Stomach (tissue), 9 donors: ENCODE data around the gene SLC33A1. TPM values are rescaled to one million over a fixed set of nuclear protein-coding genes. Genes with fewer than 3 reads are reported as not detected.

ENCODE experiments used
- DNase-seq, 2 donors: peaks; one replicate each; pipeline versions ENCODE4 v3.0.0 to v3.0.0-alpha.2; 2013 to 2019
- H3K27ac ChIP-seq, 5 donors: fragments of 200-600 bp in 4 of 5; sonication (generic) in 4 of 5; one replicate each; pipeline ENCODE4 v1.5.1; 2013 to 2019; ENCODE audit warnings: mild to moderate bottlenecking in 1 of 5, moderate library complexity in 1 of 5
- H3K27me3 ChIP-seq, 3 donors: fragments of 200-600 bp; sonication (generic); one replicate each; pipeline ENCODE4 v1.5.1; 2017 to 2019; ENCODE audit warnings: mixed run types in 1 of 3
- H3K36me3 ChIP-seq, 4 donors: fragments of 200-600 bp; sonication (generic); 1 replicate in 3 of 4; 2 replicates in 1 of 4; pipeline ENCODE4 v1.5.1; 2016 to 2019
- H3K4me1 ChIP-seq, 4 donors: fragments of 200-600 bp; sonication (generic); one replicate each; pipeline ENCODE4 v1.5.1; 2016 to 2019
- H3K4me3 ChIP-seq, 4 donors: fragments of 200-600 bp; sonication (generic) in 3 of 4; one replicate each; pipeline ENCODE4 v1.5.1; 2016 to 2019; ENCODE audit warnings: mild to moderate bottlenecking in 1 of 4
- H3K9me3 ChIP-seq, 4 donors: fragments of 200-600 bp; sonication (generic); one replicate each; pipeline ENCODE4 v1.5.1; 2016 to 2019
- CTCF ChIP-seq, 7 experiments: fragments of 450-650 bp in 4 of 7; fragments of 200-600 bp in 3 of 7; sonication (generic) in 3 of 7; IDR thresholded peaks; one replicate each; pipeline ENCODE4 v1.5.1; 2016 to 2019; ENCODE audit warnings: antibody characterized with exemption in 7 of 7, control low read depth in 2 of 7, mild to moderate bottlenecking in 1 of 7
- EP300 ChIP-seq: sonication (generic); formaldehyde crosslinking; IDR thresholded peaks from one replicate; pipeline ENCODE4 v1.6.1; 2017; ENCODE audit warnings: antibody characterized with exemption
- POLR2A ChIP-seq, 4 donors: fragments of 450-650 bp; IDR thresholded peaks; one replicate each; pipeline ENCODE4 v1.6.1; 2016; ENCODE audit warnings: antibody characterized with exemption in 4 of 4, control low read depth in 2 of 4, mild to moderate bottlenecking in 1 of 4, moderate library complexity in 1 of 4
- POLR2AphosphoS5 ChIP-seq, 3 donors: sonication (generic); formaldehyde crosslinking; IDR thresholded peaks; one replicate each; pipeline ENCODE4 v1.6.1; 2016; ENCODE audit warnings: antibody characterized with exemption in 3 of 3
- WGBS, 5 donors: extraction: QIAGEN DNeasy Blood & Tissue Kit in 3 of 5; methylation state at CpG; one replicate each; pipeline versions ENCODE4 v1.1.5 to v1.1.7; 2013 to 2018; 5-methylcytosine and 5-hydroxymethylcytosine counted together
- intact Hi-C: fragments of 100-400 bp; cut with DNase I; formaldehyde crosslinking; loops from one replicate; pipeline ENCODE4 v1.15.1; 2023; ENCODE audit warnings: low total_unique reads
- polyA plus RNA-seq, 3 donors: library from polyadenylated mRNA; stranded (reverse); fragments of 200-250 nt; gene quantifications; one replicate each; pipeline ENCODE4 v1.2.3, GENCODE V29; 2013
- total RNA-seq, 5 donors: library from RNA; depleted of rRNA; stranded (reverse); fragments of >200 nt; gene quantifications; one replicate each; pipeline versions ENCODE4 v1.1.0 to v1.2.3, GENCODE V29; 2014 to 2016
- donor health status: healthy with polysubstance abuse.
- donor health status: Bipolar disorder and iron deficiency.
- donor health status: healthy.

The SLC33A1 gene
- total and polyA plus RNA-seq, 8 donors = 3.1 to 51.0 (median 10.8) TPM

GRCh38 chr3:155885292-155885691, 31.1 kb upstream of the SLC33A1 start:
- H3K4me1 ChIP-seq = peaks cover 2 to 50% (median 10%) of the 10 kb centered on the region in 4 donors
- DNase-seq = no peak
- no peak overlapping the region for H3K27ac ChIP-seq
- no peak for TF ChIP-seq EP300
- no peak for TF ChIP-seq CTCF (IDR thresholded peaks at IDR 0.05)
- no peak overlapping the region for H3K4me3 ChIP-seq
- no peaks in the 10 kb centered on the region for H3K27me3 ChIP-seq
- H3K9me3 ChIP-seq = no peaks in the 10 kb centered on the region
- intact Hi-C loops = no loop called here
- H3K36me3 ChIP-seq = no peaks in the 10 kb centered on the region

GRCh38 chr3:155884292-155884691, 30.1 kb upstream of the SLC33A1 start:
- DNase-seq = peak in 1 of 2 donors; percentile 11
- Histone ChIP-seq H3K36me3 (no peaks in the 10 kb centered on the region), H3K27me3 (no peaks in the 10 kb centered on the region), H3K4me3 (no peak overlapping the region), H3K4me1 (peaks cover 0 to 46% (median 5%) of the 10 kb centered on the region in 4 donors), H3K9me3 (no peaks in the 10 kb centered on the region), H3K27ac (no peak overlapping the region)
- intact Hi-C loops = no loop called here
- WGBS, 5 donors = 37 to 61% (median 47%) methylated on average over 7 of the region's 7 CpGs
- TF ChIP-seq EP300 = no peak
- no peak for TF ChIP-seq CTCF (IDR thresholded peaks at IDR 0.05)
- no peak for TF ChIP-seq POLR2A (IDR thresholded peaks at IDR 0.05)
- TF ChIP-seq POLR2AphosphoS5 (IDR thresholded peaks at IDR 0.05) = no peak

- Histone ChIP-seq H3K27ac (no peak overlapping the region), H3K4me1 (peaks cover 5 to 53% (median 12%) of the 10 kb centered on the region in 4 donors), H3K9me3 (no peaks in the 10 kb centered on the region), H3K27me3 (no peaks in the 10 kb centered on the region), H3K36me3 (no peaks in the 10 kb centered on the region), H3K4me3 (no peak overlapping the region)
- no peak for TF ChIP-seq EP300
- TF ChIP-seq CTCF (IDR thresholded peaks at IDR 0.05) = no peak
- no peak for DNase-seq
- intact Hi-C loops = no loop called here
Measured at GRCh38 chr3:155880286-155880685, 26.1 kb upstream of the SLC33A1 start.

- Histone ChIP-seq H3K27ac (no peak overlapping the region), H3K4me1 (peaks cover 13 to 50% (median 33%) of the 10 kb centered on the region in 4 donors), H3K9me3 (no peaks in the 10 kb centered on the region), H3K4me3 (no peak overlapping the region), H3K36me3 (no peaks in the 10 kb centered on the region), H3K27me3 (no peaks in the 10 kb centered on the region)
- intact Hi-C loops = no loop called here
- no peak for TF ChIP-seq POLR2AphosphoS5 (IDR thresholded peaks at IDR 0.05)
- no peak for TF ChIP-seq POLR2A (IDR thresholded peaks at IDR 0.05)
- TF ChIP-seq EP300 = no peak
- TF ChIP-seq CTCF (IDR thresholded peaks at IDR 0.05) = no peak
- WGBS, 5 donors = 72 to 89% (median 83%) methylated on average over 2 of the region's 2 CpGs
- no peak for DNase-seq
Measured at GRCh38 chr3:155876503-155876902, 22.3 kb upstream of the SLC33A1 start.

- Histone ChIP-seq H3K27ac (no peak overlapping the region), H3K9me3 (no peaks in the 10 kb centered on the region), H3K4me1 (peaks cover 13 to 50% (median 33%) of the 10 kb centered on the region in 4 donors), H3K36me3 (no peaks in the 10 kb centered on the region), H3K27me3 (no peaks in the 10 kb centered on the region), H3K4me3 (no peak overlapping the region)
- intact Hi-C loops = no loop called here
- no peak for DNase-seq
- 58 to 69% (median 59%) methylated on average over 3 of the region's 3 CpGs for WGBS, 5 donors
- TF ChIP-seq EP300 = no peak
- TF ChIP-seq CTCF (IDR thresholded peaks at IDR 0.05) = no peak
- no peak for TF ChIP-seq POLR2AphosphoS5 (IDR thresholded peaks at IDR 0.05)
- no peak for TF ChIP-seq POLR2A (IDR thresholded peaks at IDR 0.05)
Measured at GRCh38 chr3:155876037-155876436, 21.8 kb upstream of the SLC33A1 start.
